Stimulated activated naive CD4-positive, alpha-beta T cell (primary cell): Measurements from ENCODE around the gene HOXC5.

ENCODE experiments used
- DNase-seq, 6 experiments: peaks; one replicate each; lab custom pipeline; 2025; lab: John Stamatoyannopoulos, UW

HOXC5 gene

GRCh38 chr12:54019924-54020590 is 12.8 kb upstream of the HOXC5 start:
- no peak for DNase-seq

DNA sequence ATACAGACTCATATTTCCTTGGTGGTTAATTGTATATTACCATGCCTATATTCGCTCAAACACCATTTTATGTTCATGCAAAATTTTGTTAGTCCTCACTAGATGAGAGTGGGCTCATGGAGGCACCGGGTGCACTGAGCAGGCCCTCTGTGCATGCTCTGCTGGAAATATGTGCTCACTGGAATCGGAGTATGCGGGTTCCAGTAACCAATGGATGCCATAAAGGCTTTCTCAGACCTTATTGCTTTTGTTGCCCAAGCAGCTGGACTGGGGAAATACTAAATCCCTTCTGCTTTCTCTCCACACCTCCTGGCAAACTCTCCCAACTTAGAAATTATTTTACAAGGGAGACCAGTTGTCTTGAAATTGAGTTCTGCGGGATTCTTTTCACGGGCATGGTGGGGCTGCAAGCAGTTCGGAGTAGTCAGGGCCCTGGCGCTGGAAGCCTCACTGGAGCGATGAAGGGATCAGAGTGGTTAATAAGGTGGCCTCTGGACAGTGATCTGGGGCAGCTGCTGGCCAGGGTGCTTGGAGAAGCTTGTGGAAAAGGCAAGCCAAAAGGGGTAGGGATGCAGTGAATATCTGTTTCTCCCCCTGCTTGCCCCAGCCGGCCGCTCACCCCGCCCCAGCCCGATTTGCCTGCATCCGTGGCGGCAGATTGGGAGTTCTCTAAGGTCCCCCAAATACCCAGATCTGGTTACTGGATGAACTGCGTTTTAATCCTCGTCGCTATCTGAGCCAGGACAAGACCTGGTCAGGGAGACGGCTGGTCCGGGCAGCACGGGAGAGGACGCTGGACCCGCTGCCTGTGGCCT is 12.1 kb upstream of the HOXC5 start:
- DNase-seq, result no peak

- DNase-seq, result no peak
These were observed 11.3 kb upstream of the HOXC5 start for GRCh38 chr12:54021432-54022013.

DNA sequence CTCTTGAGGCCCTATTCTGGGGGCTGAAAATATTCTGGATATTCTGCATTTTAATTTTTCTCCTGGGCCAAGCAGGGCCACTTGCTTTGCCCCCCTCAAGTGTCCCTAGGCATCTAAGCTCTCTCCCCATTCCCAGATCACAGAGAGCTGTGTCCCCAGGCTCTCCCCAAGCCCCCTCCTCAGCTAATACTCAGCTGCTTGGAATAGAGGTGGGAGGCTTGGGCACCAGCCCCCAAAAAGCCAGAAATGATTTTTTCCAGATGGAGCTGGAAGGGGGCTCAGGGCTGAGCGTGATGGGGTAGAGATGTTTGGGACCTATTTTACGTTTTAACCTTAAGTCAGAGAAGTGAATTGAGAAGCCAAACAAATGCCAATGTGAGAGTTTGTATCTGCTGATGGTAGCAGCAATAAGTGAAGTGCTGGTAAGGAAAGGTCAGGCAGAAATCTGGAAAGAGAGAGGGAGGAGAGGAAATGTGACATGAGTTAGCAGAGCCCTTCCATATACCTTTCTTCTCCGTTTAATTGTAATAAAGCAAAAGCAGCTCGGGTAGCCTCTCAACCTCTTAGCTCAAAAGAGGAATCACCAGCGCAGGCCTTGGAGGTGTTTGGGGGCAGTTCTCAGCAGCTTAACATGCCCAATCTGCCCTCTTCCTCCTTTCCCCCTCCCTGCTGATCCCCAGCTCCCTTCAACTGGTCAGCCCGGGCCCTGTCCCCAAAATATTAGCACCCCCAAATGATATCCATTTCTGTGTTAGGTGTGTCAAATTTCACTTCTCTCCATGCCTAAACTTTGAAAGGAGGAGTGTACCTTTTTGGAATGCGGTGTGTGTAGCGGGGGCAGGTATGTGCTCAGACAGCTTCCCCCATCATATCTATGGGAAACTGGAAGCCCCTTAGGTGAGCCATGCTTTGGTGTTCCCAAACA is 9.6 kb upstream of the HOXC5 start:
- no peak for DNase-seq

GRCh38 chr12:54024127-54024526 is 8.7 kb upstream of the HOXC5 start:
- no peak for DNase-seq

DNA sequence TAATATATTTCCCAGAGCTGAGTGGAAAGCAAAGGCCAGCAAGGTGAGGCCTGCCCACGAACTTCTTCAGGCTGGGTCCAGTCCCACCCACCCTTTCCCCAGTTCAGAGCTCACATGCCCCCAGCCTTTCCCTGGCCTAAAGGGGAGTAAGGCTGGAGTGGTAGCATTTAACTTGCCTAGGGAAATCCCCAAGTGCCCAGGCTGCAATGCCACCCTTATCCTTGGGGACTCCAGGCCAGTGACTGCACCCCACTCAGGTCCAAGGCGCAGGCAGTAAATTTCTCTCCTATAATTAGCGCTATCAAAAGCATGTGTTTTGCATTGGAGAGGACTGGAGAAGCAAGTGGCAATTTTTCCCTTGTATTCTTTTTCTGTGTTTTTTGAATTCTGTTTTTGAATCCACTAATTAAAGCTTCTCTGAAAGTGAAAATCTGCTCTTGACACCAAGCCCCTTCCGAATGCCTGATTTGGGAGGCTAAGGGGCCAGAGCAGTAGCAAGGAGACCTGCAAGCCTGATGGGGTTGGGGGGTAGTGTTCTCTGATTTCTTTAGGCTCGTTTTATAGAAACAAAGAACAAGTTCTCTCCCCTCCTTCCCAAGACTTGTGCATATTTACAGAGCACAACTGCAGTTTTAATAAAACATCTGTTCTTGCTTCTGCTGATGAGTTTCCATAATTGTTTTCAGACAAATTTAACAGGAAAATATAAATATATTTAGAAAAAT is 8.1 kb upstream of the HOXC5 start:
- DNase-seq, result no peak

DNA sequence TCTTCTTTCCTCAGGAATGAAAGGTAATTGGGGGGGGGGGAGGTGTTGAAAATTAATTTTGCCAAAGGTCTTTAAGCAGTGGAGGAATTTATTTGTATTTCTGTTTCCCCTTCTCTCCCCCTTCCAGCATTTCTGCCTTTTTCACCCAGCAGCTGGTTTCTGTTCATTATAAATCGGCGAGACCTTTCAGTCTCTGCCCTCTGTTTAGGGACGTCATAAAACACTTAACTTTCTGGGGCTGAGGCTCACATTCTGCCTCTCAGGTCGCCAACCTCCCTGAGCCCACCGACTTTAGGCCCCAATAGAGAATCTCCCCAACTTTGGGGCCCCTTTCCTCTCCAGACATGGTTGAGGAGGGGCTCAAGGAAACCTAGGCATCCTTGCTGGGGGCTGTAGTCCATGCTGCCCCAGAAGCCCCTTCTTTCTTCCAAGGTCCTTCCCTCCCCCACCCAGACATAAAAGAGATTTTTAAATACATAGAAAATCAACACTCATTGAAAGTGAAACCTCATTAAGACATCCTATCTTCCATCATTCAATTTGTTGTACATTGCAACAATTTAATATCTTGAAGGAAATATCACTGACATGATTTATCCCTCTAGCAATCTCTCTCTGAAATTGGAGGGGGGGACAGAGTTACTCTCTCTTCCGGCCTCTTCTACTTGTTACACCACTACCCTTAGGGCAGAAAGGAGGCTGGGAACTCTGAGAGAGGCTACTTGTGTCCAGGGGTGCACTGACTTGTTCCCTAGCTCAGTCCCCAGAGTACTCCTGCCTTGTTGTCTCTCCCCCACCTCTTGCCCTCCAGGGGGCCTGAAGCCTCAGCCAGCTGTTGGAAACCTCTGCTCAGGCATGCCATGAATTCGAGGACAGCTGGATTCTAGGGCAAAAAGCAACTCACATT is 7.1 kb upstream of the HOXC5 start:
- no peak for DNase-seq

DNA sequence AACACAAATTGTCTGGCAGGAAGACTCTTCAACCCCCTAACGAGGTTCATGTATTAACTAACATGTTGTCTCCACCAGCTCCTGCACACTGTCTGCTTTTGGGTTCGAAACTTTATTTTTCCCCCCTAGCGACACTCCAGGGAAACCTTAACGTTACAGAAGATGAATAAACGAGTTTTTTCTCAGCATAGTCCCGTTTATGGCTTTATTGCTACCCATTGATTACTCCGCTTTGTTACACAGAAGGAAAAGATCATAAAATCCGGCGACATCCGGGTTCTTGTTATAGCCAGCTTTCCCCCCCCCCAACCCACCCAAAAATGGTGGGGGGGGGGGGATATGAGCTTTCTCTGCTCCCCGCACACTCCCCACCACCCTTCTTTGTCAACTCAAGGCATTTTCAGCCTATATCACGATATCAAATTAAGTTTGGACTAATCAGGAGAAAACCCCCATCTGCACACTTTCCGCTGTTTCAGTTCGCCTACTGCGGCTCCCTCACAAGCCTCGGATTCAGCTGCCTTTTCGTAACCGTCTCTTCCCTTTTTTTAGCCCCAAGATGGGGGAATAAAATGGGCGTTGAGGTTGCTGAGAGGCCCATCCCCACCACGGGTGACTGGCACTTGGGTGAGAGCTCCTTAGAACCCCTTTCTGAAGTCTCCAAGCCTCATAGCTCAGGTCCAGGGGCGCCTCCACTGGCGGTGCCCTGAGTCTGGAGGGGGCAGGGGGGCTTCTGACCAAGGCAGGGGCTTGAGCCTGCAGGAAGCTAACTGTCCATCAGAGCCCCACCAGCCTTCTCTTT is 6.0 kb upstream of the HOXC5 start:
- DNase-seq, result no peak

- DNase-seq, result no peak
These were observed 5.4 kb upstream of the HOXC5 start for GRCh38 chr12:54027442-54027786.

GRCh38 chr12:54028314-54029201 is 4.3 kb upstream of the HOXC5 start, which contains the start of gene HOXC6:
HOXC6 (plus strand) TSS chr12:54028440; CDS start chr12:54028522, 82 bp downstream.
- peak in 1 of 6 experiments; percentile 12 for DNase-seq

DNA sequence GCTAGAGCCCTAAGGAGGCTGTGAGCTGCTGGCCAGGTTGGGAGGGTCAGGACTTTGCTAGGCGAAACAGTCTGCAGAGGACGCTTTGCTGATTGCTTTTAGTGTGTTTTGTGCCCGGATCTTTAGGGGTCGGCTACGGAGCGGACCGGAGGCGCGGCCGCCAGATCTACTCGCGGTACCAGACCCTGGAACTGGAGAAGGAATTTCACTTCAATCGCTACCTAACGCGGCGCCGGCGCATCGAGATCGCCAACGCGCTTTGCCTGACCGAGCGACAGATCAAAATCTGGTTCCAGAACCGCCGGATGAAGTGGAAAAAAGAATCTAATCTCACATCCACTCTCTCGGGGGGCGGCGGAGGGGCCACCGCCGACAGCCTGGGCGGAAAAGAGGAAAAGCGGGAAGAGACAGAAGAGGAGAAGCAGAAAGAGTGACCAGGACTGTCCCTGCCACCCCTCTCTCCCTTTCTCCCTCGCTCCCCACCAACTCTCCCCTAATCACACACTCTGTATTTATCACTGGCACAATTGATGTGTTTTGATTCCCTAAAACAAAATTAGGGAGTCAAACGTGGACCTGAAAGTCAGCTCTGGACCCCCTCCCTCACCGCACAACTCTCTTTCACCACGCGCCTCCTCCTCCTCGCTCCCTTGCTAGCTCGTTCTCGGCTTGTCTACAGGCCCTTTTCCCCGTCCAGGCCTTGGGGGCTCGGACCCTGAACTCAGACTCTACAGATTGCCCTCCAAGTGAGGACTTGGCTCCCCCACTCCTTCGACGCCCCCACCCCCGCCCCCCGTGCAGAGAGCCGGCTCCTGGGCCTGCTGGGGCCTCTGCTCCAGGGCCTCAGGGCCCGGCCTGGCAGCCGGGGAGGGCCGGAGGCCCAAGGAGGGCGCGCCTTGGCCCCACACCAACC is 3.1 kb upstream of the HOXC5 start:
- peak in 1 of 6 experiments; percentile 19 for DNase-seq

DNA sequence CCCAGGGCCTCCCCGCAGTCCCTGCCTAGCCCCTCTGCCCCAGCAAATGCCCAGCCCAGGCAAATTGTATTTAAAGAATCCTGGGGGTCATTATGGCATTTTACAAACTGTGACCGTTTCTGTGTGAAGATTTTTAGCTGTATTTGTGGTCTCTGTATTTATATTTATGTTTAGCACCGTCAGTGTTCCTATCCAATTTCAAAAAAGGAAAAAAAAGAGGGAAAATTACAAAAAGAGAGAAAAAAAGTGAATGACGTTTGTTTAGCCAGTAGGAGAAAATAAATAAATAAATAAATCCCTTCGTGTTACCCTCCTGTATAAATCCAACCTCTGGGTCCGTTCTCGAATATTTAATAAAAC is 2.4 kb upstream of the HOXC5 start:
- DNase-seq, result no peak

DNA sequence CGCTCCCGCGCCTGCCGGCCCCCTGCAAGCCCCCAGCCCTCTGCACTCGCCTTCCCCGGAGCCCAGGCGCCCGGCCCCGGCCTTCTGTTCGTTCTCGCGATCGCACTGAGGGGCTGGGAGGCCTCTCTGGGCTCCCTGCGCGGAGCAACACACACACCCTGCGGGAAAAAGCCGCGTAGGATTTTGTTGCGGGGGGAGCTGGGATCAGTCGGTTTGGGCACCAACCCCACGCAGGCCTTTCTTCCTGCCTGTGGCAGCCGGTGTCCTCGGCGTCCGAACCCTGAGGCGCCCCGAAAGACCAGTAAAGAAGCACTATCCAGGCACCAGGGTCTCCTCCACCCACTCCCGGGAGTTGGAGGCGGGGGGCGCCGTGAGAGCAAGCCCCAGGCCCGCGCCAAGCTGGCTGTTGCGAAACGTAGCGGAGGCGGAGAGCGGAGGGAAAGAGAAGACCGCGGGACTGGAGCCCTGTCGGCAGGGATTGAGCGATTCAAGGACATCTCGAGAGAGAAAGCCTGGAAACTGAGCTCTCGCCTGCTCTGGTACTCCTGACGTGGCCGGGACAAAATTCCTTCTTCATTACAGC is 1.9 kb upstream of the HOXC5 start:
- peak in 1 of 6 experiments; percentile 29 for DNase-seq

DNA sequence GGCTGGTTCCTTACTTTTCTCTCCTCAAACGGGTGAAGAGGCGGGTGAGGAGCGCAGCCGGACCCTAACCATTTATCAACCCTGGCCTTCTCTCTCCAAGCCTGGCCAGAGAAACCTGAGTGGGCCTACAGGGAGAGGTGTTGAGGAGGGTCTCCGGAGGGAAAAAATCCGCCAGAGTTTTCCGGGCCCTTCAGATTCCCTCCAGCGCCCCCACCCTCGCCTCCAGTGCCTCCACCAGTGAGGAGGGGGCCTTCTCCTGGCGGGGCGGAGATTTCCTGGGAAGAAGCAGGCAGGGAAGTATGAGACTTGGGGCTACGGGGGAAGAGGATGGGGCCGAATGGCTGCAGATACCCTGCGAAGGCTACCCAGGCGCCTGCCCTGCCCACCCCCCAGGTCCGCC is 1.4 kb upstream of the HOXC5 start:
- no peak for DNase-seq

DNA sequence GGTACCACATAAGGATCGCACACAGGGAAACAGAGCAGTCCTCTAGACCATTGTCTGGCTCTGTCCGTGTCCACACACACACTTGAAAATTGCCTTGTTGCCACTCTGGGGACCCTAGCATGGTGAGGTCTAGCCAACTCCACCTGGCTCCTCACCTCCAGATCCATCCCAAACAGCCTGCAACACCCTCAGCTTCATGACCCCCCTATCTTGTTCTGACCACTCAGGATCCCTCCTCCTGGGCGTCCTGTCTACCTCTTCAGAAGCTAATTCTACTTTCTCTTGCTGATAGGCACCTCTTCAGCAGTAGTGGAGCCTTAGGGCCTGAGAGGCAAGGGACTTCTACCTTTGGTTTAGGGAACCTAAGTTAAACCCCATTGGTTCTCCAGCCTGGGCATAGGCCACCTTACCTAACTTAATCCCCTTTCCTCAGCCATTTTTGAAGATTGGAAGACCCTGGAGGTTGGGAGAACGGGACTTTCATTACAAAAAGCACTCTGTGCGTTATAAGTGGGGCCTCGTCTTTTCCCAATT is 697 bp upstream of the HOXC5 start:
- no peak for DNase-seq

- DNase-seq, result peak in 1 of 6 experiments; percentile 24
These were observed 493 bp downstream of the HOXC5 start for GRCh38 chr12:54033106-54033979.
